ENCODE results near the gene ERBB2. TPM values are rescaled to one million over a fixed set of nuclear protein-coding genes. Genes with fewer than 3 reads are reported as not detected.

The ERBB2 gene
- total and polyA plus RNA-seq, 2 of the 8 experiments (the other 6 are each of a cell fraction or from before 2014, with no cell fraction given), result 183 to 394 TPM

- Histone ChIP-seq H3K23me2 (ENCODE audit: low read depth, low read length) (peaks cover 11% of the 10 kb centered on the region; the same call in 1 of the 2 replicates), H3K27ac (ENCODE audit: low read depth, low read length) (no peak overlapping the region), H2AFZ (ENCODE audit: low read length) (no peak overlapping the region), H3K4me2 (ENCODE audit: insufficient read depth in 1 of 2, low read depth in 2 of 2, low read length in 2 of 2) (no peak overlapping the region), H4K20me1 (replicated peaks in 1 of 2; ENCODE audit: control insufficient read depth in 1 of 2, insufficient read depth in 2 of 2, low read length in 2 of 2) (peaks cover 0 to 2% of the 10 kb centered on the region in 2 experiments), H3K9me3 (ENCODE audit: insufficient read depth in 2 of 2, low read depth in 1 of 2, low read length in 1 of 2) (no peaks in the 10 kb centered on the region), H3K4me3 (ENCODE audit: extremely low read depth in 1 of 4, insufficient read depth in 2 of 4, low read depth in 3 of 4, low read length in 4 of 4) (no peak overlapping the region), H3K9ac (replicated peaks in 1 of 4; ENCODE audit: extremely low read depth in 1 of 4, low read depth in 3 of 4, low read length in 3 of 4) (no peak overlapping the region; a peak in 1 of 7 replicates), H3K4me1 (replicated peaks in 1 of 4; ENCODE audit: control insufficient read depth in 3 of 4, insufficient read depth in 4 of 4, low read length in 3 of 4) (peaks cover 0 to 32% (median 24%) of the 10 kb centered on the region in 4 experiments; a peak in 6 of 7 replicates), H3K56ac (replicated peaks; ENCODE audit: insufficient read length, low read depth, low read length) (no peak overlapping the region), H2BK120ac (replicated peaks; ENCODE audit: low read depth, low read length) (no peak overlapping the region), H3K23ac (ENCODE audit: insufficient read length) (no peak overlapping the region), H2BK12ac (ENCODE audit: low read depth, low read length) (no peak overlapping the region; the same call in 1 of the 2 replicates), H3K79me2 (ENCODE audit: control insufficient read depth in 1 of 2, insufficient read depth in 2 of 2, low read length in 2 of 2) (no peaks in the 10 kb centered on the region), H4K8ac (ENCODE audit: extremely low read depth, insufficient read depth, low read length) (peak overlapping the region; percentile 52; the same call in 1 of the 2 replicates), H3K18ac (ENCODE audit: extremely low read depth, low read length) (no peak overlapping the region), H3K4ac (replicated peaks; ENCODE audit: insufficient read length, low read depth, low read length) (no peak overlapping the region), H4K5ac (ENCODE audit: insufficient read length, low read depth, low read length) (no peak overlapping the region), H2BK15ac (ENCODE audit: low read length) (peak overlapping the region; percentile 98), H3K27me3 (replicated peaks in 1 of 4; ENCODE audit: control insufficient read depth in 3 of 4, extremely low read depth in 1 of 4, insufficient read depth in 3 of 4, low read length in 3 of 4) (peaks cover 0 to 25% (median 6%) of the 10 kb centered on the region in 4 experiments; a peak in 4 of 7 replicates), H3K36me3 (ENCODE audit: control insufficient read depth in 2 of 4, insufficient read depth in 4 of 4, low read length in 3 of 4) (no peaks in the 10 kb centered on the region), H3K79me1 (ENCODE audit: low read depth, low read length) (no peaks in the 10 kb centered on the region), H4K91ac (replicated peaks; ENCODE audit: insufficient read length, low read length) (no peak overlapping the region), H2BK20ac (ENCODE audit: low read length) (no peak overlapping the region), H3K14ac (ENCODE audit: insufficient read length) (no peak overlapping the region), H2BK5ac (ENCODE audit: low read depth, low read length) (0 out of 2 replicates have a peak overlapping the region, but pooled peaks have one; percentile 9), H2AK5ac (ENCODE audit: low read depth, low read length) (peak overlapping the region; percentile 71; the same call in 1 of the 2 replicates)
- WGBS, 2 experiments (ENCODE audit: extremely low coverage in 1 of 2, insufficient coverage in 1 of 2, insufficient read length in 1 of 2, insufficient replicate concordance in 2 of 2, low coverage in 1 of 2, low lambda C conversion rate in 2 of 2, missing lambda C conversion rate in 1 of 2), result 92% methylated on average over 23 of the region's 23 CpGs; no CpG with 5 or more reads in 1 of the 2 experiments
- ChIA-PET POLR2A (ENCODE audit: partially characterized antibody) (interaction anchor here (0.6 to 32.5 kb wide), 17 partner anchors 17 to 85 kb away, joined by 3 to 708 read pairs (median 3); partner anchors contain the start of genes ERBB2, PGAP3 and STARD3), CTCF (ENCODE audit: partially characterized antibody) (interaction anchor here (0.7 to 52.4 kb wide), 23 partner anchors 10 to 641 kb away, joined by 3 to 1885 read pairs (median 7); partner anchors contain the start of genes ERBB2, MIEN1, PGAP3 and PPP1R1B)
- FAIRE-seq (no peak), DNase-seq (ENCODE audit: low read depth in 1 of 2, low spot score in 2 of 2) (no peak)
- no peak for TF ChIP-seq SP4 (IDR thresholded peaks at IDR 0.05; ENCODE audit: low read length)
- no peak for TF ChIP-seq BCL11A (IDR thresholded peaks at IDR 0.05; ENCODE audit: low read depth in 2 of 2, low read length in 2 of 2)
- no peak for TF ChIP-seq SP1 (IDR thresholded peaks at IDR 0.05; ENCODE audit: low read depth, low read length)
- no peak for TF ChIP-seq HDAC6 (IDR thresholded peaks at IDR 0.05; ENCODE audit: low read depth, low read length)
- TF ChIP-seq CREB1 (IDR thresholded peaks at IDR 0.05), result no peak
- no peak for TF ChIP-seq NRF1 (IDR thresholded peaks at IDR 0.05; ENCODE audit: low read depth, low read length)
- no peak for TF ChIP-seq TAF1 (IDR thresholded peaks at IDR 0.05; ENCODE audit: low read depth, low read length)
- no peak for TF ChIP-seq EZH2 (IDR thresholded peaks at IDR 0.05; ENCODE audit: low read depth, low read length, severe bottlenecking)
Observed at GRCh38 chr17:39669897-39670735, 29.7 kb upstream of the ERBB2 start.
